GM21390 (cell line): ENCODE measurements around the gene PHACTR1.
A peak's percentile ranks its signal among the peaks of the same experiment; 100 is the strongest.

Experiments used
- ATAC-seq: cut with Tn5 transposase; IDR thresholded peaks from one replicate; pipeline ENCODE4 v1.9.1; 2021; ENCODE audit not compliant: unreplicated experiment

Gene PHACTR1

GRCh38 chr6:13248584-13248985, 532.0 kb downstream of the PHACTR1 start:
- no peak for ATAC-seq

- no peak for ATAC-seq
Measured at GRCh38 chr6:13248994-13249393, 532.4 kb downstream of the PHACTR1 start.

GRCh38 chr6:13249817-13250216, 533.2 kb downstream of the PHACTR1 start:
- no peak for ATAC-seq

- ATAC-seq = no peak
Measured at GRCh38 chr6:13250703-13251102, 534.1 kb downstream of the PHACTR1 start.

GRCh38 chr6:13251242-13251641, 534.7 kb downstream of the PHACTR1 start:
- no peak for ATAC-seq

GRCh38 chr6:13252790-13253189, 536.2 kb downstream of the PHACTR1 start:
- ATAC-seq = no peak

- no peak for ATAC-seq
Measured at GRCh38 chr6:13253272-13253671, 536.7 kb downstream of the PHACTR1 start.

- no peak for ATAC-seq
Measured at GRCh38 chr6:13256266-13257001, 539.9 kb downstream of the PHACTR1 start.

GRCh38 chr6:13259393-13259792, 542.8 kb downstream of the PHACTR1 start:
- ATAC-seq = no peak

GRCh38 chr6:13260101-13260598, 543.6 kb downstream of the PHACTR1 start:
- no peak for ATAC-seq

- ATAC-seq = peak; percentile 20
Measured at GRCh38 chr6:13260831-13261230, 544.3 kb downstream of the PHACTR1 start.

GRCh38 chr6:13261464-13261994, 545.0 kb downstream of the PHACTR1 start:
- peak; percentile 65 for ATAC-seq

GRCh38 chr6:13262302-13263230, 546.0 kb downstream of the PHACTR1 start:
- ATAC-seq = no peak

GRCh38 chr6:13263669-13264068, 547.1 kb downstream of the PHACTR1 start:
- no peak for ATAC-seq

- ATAC-seq = no peak
Measured at GRCh38 chr6:13267142-13267651, 550.6 kb downstream of the PHACTR1 start.

- no peak for ATAC-seq
Measured at GRCh38 chr6:13268913-13269518, 552.4 kb downstream of the PHACTR1 start.

- ATAC-seq = peak; percentile 59
Measured at GRCh38 chr6:13272131-13273046, 555.8 kb downstream of the PHACTR1 start.

- ATAC-seq = no peak
Measured at GRCh38 chr6:13273202-13273930, 556.8 kb downstream of the PHACTR1 start.
